ENCODE measurements around the gene GCK.

Gene GCK

GRCh38 chr7:44189286-44189992 lies at the start of gene GCK:
Gene GCK, minus strand, starts transcription at chr7:44189439. Its CDS starts 486 bp downstream, at chr7:44188953.
- no peak for DNase-seq (ENCODE audit: low read depth)

DNA sequence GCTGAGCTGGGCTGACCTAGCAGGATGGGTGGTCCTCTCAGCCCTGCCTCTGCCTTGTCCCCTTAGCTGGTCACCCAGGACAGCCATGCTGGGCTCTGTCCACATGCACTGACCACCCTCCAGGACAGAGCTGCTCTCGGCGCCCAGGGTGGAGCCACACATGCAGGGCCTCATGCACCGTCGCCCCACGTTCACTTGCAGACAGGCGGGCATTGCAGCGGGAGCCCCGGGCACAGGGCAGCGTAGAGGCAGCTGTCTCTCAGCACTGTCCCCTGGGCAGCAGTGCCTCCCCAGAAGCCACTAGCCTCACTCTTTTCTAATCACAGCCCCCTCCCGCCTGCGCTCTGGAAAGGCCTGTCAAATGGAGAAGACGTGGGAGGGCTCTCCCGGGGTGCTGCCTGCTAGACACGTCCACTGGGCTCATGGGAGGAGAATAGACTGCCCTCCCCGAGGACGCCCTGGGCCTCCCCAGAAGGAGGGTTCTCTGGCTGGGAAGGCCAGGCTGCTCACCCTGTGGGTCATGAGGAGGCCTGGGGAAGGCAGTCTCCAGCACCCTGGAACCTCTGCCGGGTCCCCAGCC lies 49.0 kb upstream of the GCK start:
- DNase-seq (ENCODE audit: low read depth): no peak

GRCh38 chr7:44237696-44238095 lies 48.5 kb upstream of the GCK start:
- DNase-seq (ENCODE audit: low read depth): no peak

DNA sequence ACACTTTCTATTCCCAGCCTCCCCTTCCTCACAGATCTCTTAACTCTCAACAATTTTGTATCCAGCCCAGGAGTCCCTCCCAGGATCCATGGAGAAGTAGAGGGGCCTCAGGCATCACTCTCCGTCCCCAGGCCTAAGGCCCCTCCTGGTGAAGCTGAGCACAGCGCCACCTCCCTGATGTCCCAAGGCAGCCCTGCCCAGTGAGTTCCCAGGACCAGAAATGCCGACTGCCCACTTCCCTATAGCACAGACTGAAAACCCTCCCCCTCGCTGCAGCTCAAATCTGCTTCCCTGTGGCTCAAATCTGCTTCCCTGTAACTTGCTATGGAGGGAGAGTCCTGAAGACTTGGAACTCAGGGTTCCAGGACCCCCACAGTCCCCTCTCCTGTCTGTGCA lies 47.1 kb upstream of the GCK start:
- DNase-seq (ENCODE audit: low read depth): no peak

DNA sequence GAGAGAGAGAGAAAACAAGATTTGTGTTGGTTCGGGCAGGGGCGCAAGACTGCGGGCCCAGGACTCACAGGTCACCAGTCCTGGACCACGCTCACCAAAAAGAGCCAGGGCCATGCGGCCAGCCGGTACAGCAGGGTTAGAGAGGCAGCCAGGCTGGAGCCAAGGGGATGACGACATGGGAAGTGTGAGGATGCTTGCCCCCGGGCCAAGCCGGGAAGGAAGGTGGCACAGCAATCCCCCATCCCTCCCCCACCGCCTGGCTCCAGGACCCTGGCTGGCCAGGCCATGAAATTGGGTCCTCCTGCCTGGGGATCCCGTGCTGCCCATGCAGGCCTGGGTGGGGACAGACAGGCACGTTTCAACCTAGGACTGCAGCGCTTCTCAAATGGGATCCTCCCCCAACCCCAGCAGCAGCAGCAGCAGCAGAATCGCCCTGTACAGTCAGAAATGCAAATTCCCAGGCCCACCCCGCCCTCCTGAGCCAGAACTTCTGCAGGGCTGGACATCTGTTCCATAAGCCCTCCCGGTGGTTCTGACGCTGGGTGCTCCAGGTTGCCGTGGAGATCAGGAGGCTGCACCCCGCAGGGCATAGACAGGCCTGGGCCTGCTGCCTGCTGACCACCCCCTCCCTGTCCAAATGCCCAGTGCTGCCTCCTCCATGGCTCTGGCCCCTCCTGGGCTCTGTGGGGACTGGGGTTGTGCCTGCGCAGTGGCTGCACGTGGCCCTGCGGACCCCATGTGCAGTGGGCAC lies 46.5 kb upstream of the GCK start:
- no peak for DNase-seq (ENCODE audit: low read depth)

DNA sequence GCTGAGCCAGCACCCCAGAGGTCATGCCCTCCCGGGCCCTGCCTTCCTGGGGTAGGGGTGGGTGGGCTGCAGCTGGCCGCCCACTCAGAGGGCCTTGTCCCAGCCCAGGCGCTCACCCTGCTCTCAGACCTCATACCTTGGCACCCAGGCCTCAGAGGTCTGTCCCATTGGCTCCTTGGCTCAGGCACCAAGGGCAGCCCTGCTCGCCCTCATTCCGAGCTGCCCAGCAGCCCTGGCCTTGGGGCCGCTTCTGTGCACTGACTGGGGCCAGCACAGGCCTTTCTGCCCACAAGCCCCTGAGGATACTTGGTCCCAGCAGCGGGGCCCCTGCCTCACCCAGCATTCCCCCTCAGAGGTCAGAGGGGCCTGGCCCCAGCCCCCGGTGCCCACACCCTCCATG lies 45.8 kb upstream of the GCK start:
- no peak for DNase-seq (ENCODE audit: low read depth)

GRCh38 chr7:44232901-44233715 lies 43.9 kb upstream of the GCK start:
- DNase-seq (ENCODE audit: low read depth): no peak

DNA sequence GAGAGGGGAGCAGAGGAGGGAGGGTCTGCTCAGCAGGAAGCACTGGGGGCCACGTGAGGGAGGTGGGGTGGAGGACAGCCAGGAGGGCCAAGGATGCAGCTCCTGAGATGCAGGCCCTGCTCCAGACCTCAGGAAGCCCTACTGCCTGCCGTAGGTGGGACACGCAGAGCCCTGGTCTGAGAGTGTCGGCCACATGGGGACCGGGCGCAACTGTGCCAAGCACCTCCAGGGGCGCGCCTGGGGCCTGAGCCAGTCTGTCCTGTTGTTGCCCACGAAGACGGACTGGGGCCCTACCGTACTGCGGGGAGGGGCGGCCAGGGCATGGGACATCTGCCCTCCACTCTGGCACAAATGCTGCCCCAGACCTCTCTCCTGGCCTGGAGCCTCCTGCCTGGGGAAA lies 43.2 kb upstream of the GCK start:
- DNase-seq (ENCODE audit: low read depth): no peak

- DNase-seq (ENCODE audit: low read depth): no peak
Observed at GRCh38 chr7:44231088-44231487, 41.8 kb upstream of the GCK start.

DNA sequence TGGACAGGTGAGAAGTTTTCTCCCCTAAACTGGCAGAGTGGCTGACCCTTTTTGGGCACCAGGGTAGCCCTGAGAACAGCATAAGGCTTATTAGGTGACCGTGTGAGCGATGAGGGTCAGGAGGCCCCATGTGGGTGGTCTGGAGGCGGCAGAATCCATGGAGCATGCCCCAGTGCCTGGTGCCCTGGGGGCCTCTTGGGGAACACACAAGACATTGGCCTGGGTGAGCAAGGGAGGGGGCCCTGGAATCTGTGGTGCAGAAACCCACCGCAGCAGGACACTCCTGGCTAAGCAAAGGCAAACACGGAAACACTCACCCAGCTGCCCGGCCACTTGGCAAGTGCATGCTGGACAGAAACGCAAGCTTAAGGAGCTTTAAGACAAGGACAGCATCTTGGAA lies 41.0 kb upstream of the GCK start:
- DNase-seq (ENCODE audit: low read depth): no peak

GRCh38 chr7:44229546-44230105 lies 40.4 kb upstream of the GCK start:
- no peak for DNase-seq (ENCODE audit: low read depth)

GRCh38 chr7:44228571-44229350 lies 39.5 kb upstream of the GCK start:
- DNase-seq (ENCODE audit: low read depth): no peak

- no peak for DNase-seq (ENCODE audit: low read depth)
Observed at GRCh38 chr7:44227911-44228310, 38.7 kb upstream of the GCK start.

- no peak for DNase-seq (ENCODE audit: low read depth)
Observed at GRCh38 chr7:44226396-44226753, 37.1 kb upstream of the GCK start.

DNA sequence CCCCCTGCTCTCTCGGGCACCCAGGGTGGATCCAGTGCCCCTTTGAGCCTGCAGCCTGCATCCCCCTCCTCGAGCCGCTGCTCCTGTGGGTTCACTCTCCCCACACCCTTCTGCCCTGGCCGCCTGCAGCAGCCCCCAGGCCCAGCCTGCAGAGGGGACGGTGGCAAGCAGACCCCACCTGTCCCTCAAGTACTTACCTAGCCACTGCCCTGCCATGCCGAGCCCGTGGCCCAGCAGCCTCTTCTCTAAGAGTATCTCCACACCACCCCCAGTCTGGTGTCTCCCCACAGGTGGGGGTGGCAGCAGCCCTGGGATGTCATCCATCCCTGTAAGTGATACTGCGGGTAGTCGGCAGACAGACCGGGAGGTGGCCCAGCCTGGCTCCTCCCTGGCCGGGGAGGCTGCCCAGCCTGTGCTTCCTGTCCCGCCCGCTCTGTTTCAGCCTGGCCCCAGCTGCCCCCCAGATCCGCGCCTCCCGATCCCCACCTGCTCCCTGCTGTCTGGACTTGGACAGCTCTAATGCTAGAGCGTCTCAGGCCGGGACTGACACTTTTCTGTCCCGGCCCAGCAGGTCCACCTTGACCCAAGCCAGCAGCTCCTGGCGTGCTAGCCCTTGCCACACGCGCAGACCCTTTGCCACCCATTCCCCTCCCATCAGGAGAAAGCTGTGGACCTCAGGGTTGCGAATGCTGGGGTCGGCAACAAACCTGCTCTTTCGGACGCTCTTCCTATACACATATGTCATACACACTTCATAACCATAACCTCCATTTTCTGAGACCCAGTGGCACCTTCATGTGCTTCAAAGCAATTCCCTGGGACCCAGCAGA lies 36.5 kb upstream of the GCK start:
- DNase-seq (ENCODE audit: low read depth): no peak

- no peak for DNase-seq (ENCODE audit: low read depth)
Observed at GRCh38 chr7:44224974-44225565, 35.8 kb upstream of the GCK start.

DNA sequence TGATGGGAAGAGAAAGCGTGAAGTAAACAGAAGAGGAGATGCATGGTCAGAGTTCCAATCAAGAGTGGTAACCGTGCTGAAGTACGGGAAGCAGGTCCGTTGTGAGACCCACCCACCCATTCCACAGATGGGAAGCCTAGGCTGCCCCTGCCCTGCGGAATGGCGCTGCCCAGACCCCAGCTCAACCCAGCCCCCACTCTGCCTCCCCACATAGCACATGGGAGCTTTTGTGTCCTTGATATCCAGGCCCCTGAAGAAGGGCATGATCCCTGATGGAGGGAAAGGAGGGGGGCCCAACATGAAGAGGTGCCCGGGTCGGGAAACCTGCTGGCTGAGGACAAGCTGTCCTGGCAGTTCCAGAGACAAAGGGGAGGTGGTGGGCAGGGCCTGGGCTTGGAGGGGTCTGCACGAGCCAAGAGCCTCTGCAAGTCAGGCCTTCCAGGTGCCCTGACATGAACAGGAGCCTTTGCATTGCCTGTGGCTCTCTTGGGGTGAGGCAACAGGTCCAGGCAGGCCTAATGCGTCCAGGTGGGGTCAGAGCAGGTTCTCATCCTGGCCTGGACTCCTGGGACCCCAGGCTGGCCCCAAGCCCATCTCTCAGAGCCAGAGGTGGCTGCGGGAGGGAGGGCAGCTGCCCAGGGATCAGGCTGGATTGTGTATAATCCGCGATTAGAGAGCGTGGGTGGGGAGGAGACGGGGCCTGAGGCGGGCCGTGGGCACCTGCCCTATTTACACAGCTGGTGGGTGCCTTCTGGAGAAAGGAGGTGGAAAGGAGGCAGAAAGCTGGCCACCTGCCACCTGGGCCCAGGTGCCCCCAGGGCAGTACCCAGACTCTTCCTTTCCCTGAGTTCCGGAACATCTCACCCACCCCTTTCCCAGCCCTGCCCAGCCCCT lies 35.1 kb upstream of the GCK start:
- no peak for DNase-seq (ENCODE audit: low read depth)

GRCh38 chr7:44223362-44224079 lies 34.3 kb upstream of the GCK start:
- no peak for DNase-seq (ENCODE audit: low read depth)
